ENCODE measurements around the gene SNX19.

DNA sequence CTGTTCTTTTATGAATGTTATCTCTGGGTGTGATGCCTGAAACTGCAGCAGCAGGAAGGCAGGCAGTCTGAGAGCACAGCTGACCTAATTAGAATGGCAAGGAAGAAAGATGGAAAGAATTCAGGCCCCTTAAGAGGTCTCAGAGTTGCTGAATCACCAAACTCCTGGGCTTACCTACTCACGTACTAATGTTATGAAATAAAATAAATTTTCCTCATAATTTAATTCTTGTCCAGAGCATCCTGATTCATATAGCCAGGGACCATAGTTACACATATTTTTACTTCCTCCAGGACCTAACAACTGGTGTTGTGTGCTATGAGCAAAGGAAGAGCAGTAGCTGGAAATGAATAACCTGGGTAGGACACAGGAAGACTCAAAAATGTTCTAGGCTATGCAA is 41.9 kb downstream of the SNX19 start:
- TF ChIP-seq CTCF (IDR thresholded peaks at IDR 0.05; ENCODE audit: insufficient read depth, low read length, poor library complexity, severe bottlenecking) (no peak), EZH2phosphoT487 (conservative IDR thresholded peaks at IDR 0.05; ENCODE audit: low read length) (no peak)
